HepG2 (cell line): ENCODE results near the gene AMOTL2. TPM values are rescaled to one million over a fixed set of nuclear protein-coding genes. Genes with fewer than 3 reads are reported as not detected.

Source experiments
- ARID5B ChIP-seq: IDR thresholded peaks from 2 replicates; pipeline ENCODE4 v1.4.0; 2020; ENCODE audit warnings: mild to moderate bottlenecking, missing genetic modification reagents
- GATA4 ChIP-seq: sonication (generic); IDR thresholded peaks from 2 replicates; pipeline ENCODE4 v1.6.1; 2016; ENCODE audit warnings: antibody characterized with exemption, low read depth, borderline replicate concordance
- KDM2A ChIP-seq: sonication (generic); formaldehyde crosslinking; IDR thresholded peaks from 2 replicates; pipeline ENCODE4 v1.4.0; 2020; ENCODE audit warnings: low read depth, missing genetic modification reagents, borderline replicate concordance
- PLRG1 ChIP-seq: fragments of 450-650 bp; conservative IDR thresholded peaks from 2 replicates; pipeline ENCODE4 v1.6.1; 2016
- PRDM4 ChIP-seq: sonication (generic); formaldehyde crosslinking; IDR thresholded peaks from 2 replicates; pipeline ENCODE4 v1.9.0; 2021; ENCODE audit warnings: missing genetic modification reagents, borderline replicate concordance
- SIX1 ChIP-seq: sonication (generic); formaldehyde crosslinking; IDR thresholded peaks from 2 replicates; pipeline ENCODE4 v1.4.0; 2020; ENCODE audit warnings: missing genetic modification reagents, borderline replicate concordance
- SOX6 ChIP-seq, 2 experiments: fragments of 450-650 bp in 1 of 2; sonication (generic) in 1 of 2; formaldehyde crosslinking in 1 of 2; IDR thresholded peaks; 2 replicates each; pipeline versions ENCODE4 v1.4.0 to v1.6.1; 2017 to 2020; ENCODE audit warnings: antibody characterized with exemption in 1 of 2, mild to moderate bottlenecking in 1 of 2, missing genetic modification reagents in 1 of 2
- TRAFD1 ChIP-seq: sonication (generic); formaldehyde crosslinking; IDR thresholded peaks from 2 replicates; pipeline ENCODE4 v1.5.1; 2020; ENCODE audit warnings: missing genetic modification reagents, mild to moderate bottlenecking, borderline replicate concordance
- ZNF567 ChIP-seq: sonication (generic); formaldehyde crosslinking; IDR thresholded peaks from 2 replicates; pipeline ENCODE4 v1.8.1; 2023; ENCODE audit warnings: mild to moderate bottlenecking, missing genetic modification reagents, borderline replicate concordance
- polyA plus RNA-seq, 8 experiments: library from polyadenylated mRNA; depleted of rRNA in 3 of 8; stranded (reverse) in 7 of 8; unstranded in 1 of 8; fragments of >200 nt; fragmentation: Illumina TruSeq in 4 of 8; extraction: Trizol in 4 of 8; gene quantifications; 2 replicates each; pipeline versions ENCODE4 v1.2.1 to v1.2.3, GENCODE V29; 2011 to 2016; ENCODE audit warnings: low read depth in 4 of 8, missing spikeins in 1 of 8, mixed read lengths in 1 of 8; ENCODE audit not compliant: insufficient read depth in 1 of 8
- total RNA-seq, 5 experiments: library from RNA; depleted of rRNA; stranded (reverse); fragments of >200 nt; fragmentation: Illumina TruSeq; extraction: Trizol; gene quantifications; 2 replicates each; pipeline ENCODE4 v1.2.3, GENCODE V29; 2016; ENCODE audit warnings: low read depth in 1 of 5

Gene AMOTL2
- total and polyA plus RNA-seq, 2 of the 13 experiments (the other 11 are each of a cell fraction or from before 2014, with no cell fraction given), result 17.3 to 18.5 TPM

- TF ChIP-seq KDM2A (CRISPR knock-in tag) (no peak), ARID5B (no peak), GATA4 (no peak), PLRG1 (no peak), TRAFD1 (CRISPR knock-in tag) (no peak), SOX6 (IDR thresholded peaks at IDR 0.05) (no peak), SOX6 (CRISPR knock-in tag; IDR thresholded peaks at IDR 0.05) (no peak), SIX1 (no peak), ZNF567 (no peak), PRDM4 (CRISPR knock-in tag) (no peak)
Observed at GRCh38 chr3:134326126-134326525, 48.1 kb downstream of the AMOTL2 start (continued).
